PFSK-1 (cell line): Measurements from ENCODE around the gene MOBP.

ENCODE experiments used
- POLR2AphosphoS5 ChIP-seq: IDR thresholded peaks from 2 replicates; pipeline ENCODE4 v1.6.1; 2012; ENCODE audit warnings: low read depth, mild to moderate bottlenecking, control low read depth, low read length, moderate library complexity
- TAF1 ChIP-seq: IDR thresholded peaks from 2 replicates; pipeline ENCODE4 v1.6.1; 2012; ENCODE audit warnings: low read length, control low read depth, borderline replicate concordance; ENCODE audit not compliant: insufficient read depth
- TF ChIP-seq, protein P1 (sequence below), 2 experiments: IDR thresholded peaks; 2 replicates each; pipeline versions ENCODE4 v1.6.1 to v1.8.0; 2011 to 2012; ENCODE audit warnings: low read depth in 2 of 2, low read length in 2 of 2, control low read depth in 1 of 2, inconsistent platforms in 1 of 2, mild to moderate bottlenecking in 1 of 2, moderate library complexity in 1 of 2; ENCODE audit not compliant: insufficient read depth in 1 of 2

DNA sequence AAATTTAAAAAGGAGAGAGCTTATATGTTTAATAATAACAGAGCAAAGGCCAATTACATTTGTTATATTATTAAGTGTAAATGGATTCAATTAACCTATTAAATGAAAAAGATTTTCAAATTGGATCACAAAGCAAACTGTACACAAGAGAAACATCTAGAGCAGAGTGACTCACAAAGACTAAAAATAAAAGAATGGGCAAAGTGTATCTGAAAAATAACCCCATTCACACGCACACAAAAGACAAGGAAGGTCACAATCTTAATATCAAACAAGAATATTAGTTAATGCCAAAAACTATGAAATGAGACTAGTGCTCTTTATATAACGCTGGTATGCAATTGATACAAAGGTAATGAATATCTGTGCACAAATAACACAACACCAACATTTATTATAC lies 65.7 kb downstream of the MOBP start:
- TF ChIP-seq POLR2AphosphoS5 (no peak), TAF1 (no peak)
- TF ChIP-seq, protein P1, sequence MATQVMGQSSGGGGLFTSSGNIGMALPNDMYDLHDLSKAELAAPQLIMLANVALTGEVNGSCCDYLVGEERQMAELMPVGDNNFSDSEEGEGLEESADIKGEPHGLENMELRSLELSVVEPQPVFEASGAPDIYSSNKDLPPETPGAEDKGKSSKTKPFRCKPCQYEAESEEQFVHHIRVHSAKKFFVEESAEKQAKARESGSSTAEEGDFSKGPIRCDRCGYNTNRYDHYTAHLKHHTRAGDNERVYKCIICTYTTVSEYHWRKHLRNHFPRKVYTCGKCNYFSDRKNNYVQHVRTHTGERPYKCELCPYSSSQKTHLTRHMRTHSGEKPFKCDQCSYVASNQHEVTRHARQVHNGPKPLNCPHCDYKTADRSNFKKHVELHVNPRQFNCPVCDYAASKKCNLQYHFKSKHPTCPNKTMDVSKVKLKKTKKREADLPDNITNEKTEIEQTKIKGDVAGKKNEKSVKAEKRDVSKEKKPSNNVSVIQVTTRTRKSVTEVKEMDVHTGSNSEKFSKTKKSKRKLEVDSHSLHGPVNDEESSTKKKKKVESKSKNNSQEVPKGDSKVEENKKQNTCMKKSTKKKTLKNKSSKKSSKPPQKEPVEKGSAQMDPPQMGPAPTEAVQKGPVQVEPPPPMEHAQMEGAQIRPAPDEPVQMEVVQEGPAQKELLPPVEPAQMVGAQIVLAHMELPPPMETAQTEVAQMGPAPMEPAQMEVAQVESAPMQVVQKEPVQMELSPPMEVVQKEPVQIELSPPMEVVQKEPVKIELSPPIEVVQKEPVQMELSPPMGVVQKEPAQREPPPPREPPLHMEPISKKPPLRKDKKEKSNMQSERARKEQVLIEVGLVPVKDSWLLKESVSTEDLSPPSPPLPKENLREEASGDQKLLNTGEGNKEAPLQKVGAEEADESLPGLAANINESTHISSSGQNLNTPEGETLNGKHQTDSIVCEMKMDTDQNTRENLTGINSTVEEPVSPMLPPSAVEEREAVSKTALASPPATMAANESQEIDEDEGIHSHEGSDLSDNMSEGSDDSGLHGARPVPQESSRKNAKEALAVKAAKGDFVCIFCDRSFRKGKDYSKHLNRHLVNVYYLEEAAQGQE (IDR thresholded peaks at IDR 0.05; ENCODE audit: insufficient read depth in 1 of 2, low read depth in 2 of 2, low read length in 2 of 2), result no peak
